GM19035 (cell line): ENCODE results near the gene NOP56.
A peak's percentile ranks its signal among the peaks of the same experiment; 100 is the strongest.

ENCODE experiments used
- ATAC-seq: cut with Tn5 transposase; IDR thresholded peaks from one replicate; pipeline ENCODE4 v1.9.1; 2021; ENCODE audit not compliant: unreplicated experiment

The NOP56 gene, protein sequence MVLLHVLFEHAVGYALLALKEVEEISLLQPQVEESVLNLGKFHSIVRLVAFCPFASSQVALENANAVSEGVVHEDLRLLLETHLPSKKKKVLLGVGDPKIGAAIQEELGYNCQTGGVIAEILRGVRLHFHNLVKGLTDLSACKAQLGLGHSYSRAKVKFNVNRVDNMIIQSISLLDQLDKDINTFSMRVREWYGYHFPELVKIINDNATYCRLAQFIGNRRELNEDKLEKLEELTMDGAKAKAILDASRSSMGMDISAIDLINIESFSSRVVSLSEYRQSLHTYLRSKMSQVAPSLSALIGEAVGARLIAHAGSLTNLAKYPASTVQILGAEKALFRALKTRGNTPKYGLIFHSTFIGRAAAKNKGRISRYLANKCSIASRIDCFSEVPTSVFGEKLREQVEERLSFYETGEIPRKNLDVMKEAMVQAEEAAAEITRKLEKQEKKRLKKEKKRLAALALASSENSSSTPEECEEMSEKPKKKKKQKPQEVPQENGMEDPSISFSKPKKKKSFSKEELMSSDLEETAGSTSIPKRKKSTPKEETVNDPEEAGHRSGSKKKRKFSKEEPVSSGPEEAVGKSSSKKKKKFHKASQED

DNA sequence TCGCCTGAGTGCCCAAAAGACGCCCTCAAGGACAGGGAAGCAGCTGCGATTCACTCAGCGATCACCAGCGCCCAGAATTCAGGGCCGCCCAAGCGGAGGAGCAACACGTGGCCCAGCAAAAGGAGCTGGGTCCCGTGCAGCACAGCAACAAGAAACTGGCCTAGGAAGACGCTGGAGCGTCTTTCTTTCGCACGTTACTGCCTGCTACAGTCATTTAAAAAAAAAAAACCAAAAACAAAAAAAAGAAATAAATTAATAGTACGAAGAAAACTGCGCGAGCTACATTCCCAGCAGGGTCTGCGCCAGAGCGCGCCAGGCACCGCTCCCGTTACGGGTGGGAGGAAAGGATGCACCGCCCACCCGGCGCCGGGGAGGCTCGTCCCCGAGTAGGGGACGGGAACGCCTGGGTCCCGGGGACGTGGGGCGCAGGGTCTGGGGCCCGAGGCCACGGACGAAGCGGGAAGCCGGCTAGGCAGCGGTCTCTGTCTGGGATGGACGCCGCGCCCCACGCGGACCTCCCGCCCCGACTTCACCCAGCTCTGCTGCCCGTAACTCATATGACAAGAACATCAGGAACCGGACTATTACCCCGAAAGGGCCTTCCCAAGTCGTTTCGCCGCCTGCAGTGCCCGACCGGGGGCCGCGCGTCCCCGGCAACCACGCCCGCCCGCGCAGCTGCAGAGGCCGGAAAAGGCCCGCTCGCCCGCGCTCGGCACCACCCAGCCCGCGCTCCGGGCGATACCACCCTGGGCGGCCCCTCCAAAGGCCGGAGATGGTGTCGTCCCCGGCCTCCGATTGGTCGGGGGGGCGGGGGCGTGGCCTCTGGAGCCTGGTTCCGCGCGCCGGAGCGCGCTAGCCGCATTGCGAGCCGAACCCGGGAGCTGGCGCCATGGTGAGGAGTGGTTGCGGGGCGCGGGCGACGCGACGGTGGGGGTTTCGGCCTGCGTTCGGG, at the start of gene NOP56:
TSS of gene NOP56 (plus strand) at position 861 of the 952 bp plus-strand sequence. CDS start at position 890, 29 bp downstream.
- peak; percentile 86 for ATAC-seq

DNA sequence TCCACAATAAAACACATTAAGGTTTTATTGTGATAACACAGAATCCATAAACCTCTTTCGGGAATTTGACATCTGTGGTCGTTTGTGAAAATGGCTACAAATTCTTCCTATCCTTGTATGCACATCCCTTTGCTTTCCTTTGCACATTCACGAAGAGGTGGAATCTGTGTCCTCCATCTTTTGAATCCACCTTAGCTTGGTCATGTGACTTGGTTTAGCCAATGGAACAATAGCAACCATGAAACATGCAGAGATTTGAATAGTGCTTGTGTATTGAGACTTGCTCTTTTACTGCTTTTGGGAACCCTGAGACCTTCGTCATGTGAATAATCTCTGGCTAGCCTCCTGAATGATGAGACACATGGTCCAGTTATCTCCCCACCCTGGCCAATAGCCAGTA, 49.7 kb upstream of the NOP56 start:
- no peak for ATAC-seq

DNA sequence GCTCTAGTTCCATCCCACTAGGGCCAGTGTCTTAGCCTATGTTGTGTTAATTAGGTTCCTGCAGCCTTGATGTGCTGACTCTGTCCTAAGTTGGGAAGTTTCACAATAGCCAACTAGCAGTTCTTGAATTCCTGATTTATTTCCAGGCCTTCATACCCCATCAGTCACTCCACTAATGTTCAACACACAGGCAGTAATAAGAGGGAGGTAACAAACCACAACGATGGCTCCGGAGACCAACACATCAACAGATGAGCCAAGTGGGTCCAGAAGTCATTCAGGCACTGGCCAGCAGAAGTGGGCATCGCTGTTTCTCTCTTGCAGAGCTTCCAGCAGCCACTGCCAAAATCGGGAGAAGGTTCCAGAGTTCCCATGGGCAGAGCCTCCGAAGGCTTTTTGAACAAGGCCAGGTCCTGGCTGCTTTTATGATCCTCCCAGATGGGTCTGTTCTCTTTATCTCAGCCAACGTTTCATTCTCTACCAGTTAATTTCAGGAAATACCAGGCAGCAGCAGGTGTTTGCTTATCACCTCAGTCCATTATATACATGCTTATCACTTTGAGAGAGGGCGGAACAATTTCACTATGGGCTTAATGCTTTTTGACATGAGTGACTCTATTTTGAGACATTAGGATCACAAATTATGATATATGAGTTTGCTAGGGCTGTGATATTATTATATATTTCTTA, 48.5 kb upstream of the NOP56 start:
- ATAC-seq = no peak

DNA sequence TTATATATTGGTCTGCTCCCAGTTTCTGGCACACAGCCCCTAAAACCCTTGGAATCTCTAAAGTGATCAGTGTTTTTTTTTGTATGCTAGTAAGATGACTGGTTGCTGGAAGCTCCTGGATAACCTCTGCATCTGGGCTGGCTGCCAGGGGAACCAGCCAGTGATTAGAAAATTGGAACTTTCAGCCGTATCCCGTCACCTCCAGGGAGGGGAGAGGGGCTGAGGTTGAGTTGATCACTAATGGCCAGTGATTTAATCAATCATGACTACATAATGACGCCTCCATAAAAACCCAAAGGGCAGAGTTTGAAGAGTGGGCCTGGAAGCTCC, 48.0 kb upstream of the NOP56 start:
- no peak for ATAC-seq

DNA sequence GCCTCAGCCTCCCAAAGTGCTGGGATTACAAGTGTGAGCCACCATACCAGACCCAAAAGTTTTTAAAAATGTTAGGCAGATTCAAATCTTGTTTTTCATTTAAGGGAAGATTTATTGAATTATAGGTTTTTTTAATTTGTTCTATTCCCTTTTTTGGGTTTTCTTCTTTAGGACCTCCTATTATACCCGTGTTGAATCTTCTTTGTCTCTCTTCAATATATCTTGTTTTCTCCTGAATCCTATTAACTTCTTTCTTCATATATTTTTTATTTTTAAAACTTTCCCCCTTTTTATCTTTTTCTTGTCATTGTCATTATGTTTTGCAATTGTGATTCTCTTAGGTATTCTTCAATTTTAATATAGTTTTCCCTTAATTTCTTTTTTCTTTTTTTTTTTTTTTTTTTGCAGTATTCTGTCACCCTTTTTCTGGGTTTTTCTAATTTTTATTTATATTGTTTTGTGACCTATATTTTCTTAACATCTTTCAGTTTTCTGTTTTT, 45.9 kb upstream of the NOP56 start:
- no peak for ATAC-seq

DNA sequence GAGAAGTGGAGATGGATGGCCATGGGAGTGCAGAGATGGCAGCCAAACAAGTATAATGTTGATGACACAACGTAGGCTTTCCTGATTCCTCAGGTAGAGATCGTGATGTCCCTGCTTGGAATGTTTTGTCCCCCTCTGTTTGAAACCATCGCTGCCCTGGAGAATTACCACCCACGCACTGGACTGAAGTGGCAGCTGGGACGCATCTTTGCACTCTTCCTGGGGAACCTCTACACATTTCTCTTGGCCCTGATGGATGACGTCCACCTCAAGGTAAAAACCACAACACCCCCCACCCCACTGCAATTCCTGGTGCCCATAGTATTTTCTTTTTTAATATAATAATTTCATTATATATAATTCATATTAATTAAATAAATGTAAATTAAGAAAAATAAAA, 42.1 kb upstream of the NOP56 start:
- ATAC-seq = no peak

DNA sequence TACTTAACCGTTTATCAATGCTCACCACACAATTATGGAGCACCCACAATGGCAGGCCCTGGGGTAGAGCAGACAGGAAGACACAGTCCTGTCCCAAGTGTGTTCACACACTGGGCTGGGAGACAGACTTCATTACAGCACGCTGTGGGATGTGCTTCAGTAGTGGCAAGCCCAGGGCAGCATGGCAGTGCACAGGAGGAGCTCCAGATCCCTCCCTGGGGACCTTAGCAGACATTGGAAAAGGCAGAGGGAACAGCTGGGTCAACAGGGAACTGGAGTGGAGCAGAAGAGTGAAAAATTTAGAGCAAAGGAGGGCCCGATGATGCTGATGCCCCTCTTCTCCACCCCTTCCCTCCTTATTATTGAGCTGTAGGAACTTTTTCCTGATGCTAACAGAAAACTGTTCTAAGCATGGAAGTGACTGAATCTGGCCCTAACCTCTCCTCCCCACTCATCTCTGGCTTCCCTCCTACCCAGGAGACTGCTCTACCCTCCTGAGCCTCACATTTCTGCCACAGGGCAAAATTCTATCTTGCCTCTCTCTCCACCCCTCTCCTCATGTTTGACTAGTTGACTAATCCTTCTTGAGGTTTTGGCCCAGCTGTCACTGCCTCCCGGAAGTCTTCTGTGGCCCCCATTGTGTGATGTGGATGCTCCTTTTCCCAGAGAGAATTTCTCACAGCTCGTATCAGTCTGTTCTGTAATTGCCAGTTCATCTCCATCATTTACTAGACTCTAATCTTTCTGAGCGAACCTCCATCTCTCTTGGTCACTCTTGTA, 41.3 kb upstream of the NOP56 start:
- ATAC-seq = no peak

DNA sequence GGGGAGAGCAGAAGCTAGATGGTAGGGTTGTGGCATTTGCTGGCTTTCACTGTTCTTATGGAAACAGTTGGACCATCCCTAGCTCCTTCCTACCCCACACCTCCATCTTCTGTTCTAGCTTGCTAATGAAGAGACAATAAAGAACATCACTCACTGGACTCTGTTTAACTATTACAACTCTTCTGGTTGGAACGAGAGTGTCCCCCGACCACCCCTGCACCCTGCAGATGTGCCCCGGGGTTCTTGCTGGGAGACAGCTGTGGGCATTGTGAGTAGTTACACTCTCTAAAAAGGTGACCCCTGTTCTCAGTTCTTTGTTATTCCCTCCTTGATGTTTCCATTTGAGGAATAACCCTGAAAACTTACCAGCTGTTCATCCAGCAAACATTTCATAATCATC, 40.4 kb upstream of the NOP56 start:
- ATAC-seq = no peak

DNA sequence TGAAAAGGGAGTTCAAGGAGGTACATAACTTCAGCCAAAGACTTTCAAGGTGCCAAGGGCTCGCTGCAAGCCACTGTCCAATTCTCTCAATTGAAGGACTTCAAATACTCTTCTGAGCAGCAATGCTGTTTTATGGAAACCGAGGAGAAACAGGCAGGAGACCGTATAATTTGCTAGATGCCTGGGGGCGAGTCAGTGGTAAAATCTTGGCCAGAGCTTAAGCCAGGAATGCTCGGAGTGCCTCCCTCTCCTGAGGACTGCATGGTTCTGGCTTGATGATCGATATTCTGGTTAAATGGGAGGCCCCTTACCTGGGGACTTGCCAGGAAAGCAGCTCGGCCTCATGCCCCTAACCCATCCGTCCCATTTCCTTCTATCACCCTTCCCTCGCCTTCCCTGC, 35.8 kb upstream of the NOP56 start:
- no peak for ATAC-seq

DNA sequence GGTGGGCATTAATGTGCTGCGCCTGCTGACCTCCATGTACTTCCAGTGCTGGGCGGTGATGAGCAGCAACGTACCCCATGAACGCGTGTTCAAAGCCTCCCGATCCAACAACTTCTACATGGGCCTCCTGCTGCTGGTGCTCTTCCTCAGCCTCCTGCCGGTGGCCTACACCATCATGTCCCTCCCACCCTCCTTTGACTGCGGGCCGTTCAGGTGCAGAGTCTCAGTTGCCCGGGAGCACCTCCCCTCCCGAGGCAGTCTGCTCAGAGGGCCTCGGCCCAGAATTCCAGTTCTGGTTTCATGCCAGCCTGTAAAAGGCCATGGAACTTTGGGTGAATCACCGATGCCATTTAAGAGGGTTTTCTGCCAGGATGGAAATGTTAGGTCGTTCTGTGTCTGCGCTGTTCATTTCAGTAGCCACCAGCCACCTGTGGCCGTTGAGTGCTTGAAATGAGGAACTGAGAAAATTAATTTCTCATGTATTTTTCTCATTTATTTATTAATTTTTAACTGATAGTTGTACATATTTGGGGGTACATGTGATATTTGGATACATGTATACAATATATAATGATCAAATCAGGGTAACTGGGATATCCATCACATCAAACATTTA, 35.2 kb upstream of the NOP56 start:
- ATAC-seq = no peak

DNA sequence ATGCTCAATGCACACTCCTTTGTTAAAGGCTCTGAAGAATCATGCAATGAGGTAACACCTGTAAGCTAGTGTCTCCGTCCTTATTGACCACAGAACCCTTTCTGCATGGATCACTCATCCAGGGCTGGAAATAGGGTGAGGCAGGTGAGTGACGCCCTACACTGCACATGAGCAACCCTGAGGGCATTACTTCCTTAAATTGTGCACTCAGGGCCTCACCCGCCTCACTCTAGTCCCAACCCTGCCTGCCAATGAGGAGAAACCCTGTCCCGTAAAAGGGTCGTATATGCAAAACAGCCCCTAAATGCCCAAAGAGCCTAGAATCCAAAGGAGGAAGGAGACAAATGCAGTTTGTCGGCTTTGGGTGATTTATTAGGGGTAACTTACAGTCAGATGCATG, 33.6 kb upstream of the NOP56 start:
- ATAC-seq = no peak

DNA sequence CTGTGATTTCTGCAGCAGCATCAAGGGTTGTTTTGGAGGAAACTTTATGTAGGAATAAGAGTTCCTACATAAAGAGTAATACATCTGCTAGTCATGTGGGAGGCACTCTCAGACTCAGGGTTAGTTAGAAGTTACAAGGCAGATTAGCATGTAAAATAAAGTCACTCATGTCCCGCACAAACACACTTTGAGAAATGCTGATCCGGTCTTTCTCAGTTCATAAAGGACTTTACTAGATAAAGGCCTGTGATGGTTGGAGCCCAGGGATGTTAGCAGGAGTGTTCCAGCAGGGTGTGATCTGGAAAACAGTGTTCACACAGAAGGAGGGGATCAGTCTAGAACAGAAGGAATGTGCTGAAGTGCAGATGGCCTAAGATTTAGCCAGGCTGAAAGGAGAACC, 33.1 kb upstream of the NOP56 start:
- ATAC-seq = no peak

DNA sequence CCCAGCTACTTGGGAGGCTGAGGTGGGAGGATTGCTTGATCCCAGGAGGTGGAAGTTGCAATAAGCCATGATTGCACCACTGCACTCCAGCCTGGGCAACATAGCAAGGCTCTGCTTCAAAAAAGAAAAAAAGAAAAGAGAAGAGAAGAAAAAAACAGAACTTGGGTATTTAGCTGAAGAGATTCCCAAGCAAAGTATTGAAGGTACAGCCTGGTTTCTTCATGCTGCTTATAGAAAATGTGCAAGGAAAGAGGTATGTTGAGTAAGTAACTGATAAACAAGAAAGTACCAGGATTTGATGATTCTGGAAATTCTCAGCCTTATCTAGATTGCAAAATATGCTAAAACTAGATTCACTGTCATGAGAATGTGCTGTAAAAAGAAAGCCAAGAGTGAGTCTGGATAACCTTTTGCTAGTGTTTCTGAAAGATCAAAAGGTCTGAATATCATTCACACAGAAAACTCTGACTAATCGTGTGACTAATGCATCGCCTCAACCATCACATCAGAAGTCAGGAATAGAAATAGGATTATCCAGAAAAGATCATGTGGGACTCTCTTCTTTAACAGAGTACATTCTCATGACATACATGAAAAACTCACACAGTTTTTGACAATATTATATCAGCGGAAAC, 32.4 kb upstream of the NOP56 start:
- ATAC-seq = no peak

DNA sequence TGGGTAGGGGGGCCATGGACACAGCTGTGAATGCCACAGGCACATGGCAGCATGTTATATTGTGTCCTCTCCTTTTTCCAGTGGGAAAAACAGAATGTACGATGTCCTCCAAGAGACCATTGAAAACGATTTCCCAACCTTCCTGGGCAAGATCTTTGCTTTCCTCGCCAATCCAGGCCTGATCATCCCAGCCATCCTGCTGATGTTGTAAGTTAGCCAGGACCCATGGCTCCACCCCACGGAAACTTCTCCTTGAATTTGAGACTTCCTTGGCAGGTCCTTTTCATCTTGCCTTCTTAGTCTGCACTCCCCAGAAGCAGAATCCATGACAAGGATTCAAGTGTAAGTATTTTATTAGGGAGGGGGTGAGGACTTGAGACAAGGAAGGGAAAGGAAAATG, 28.2 kb upstream of the NOP56 start:
- no peak for ATAC-seq

DNA sequence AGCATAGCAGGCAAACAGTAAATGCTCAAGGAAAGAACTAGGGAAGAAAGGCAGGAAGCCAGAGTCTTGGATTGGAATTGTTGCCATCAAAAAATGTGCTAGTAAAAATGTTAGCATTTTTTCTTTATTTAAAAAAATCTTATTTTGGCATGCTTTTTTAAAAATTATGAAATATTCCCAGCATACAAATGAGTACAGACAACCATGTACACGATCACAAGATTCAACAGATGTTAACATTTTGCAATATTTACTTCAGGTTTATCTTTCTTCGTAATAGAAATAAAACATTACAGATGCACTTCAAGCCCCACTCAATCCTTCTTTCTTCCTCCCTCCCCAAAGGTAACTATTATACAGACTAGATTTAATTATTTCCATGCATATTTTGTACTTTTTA, 27.4 kb upstream of the NOP56 start:
- no peak for ATAC-seq

DNA sequence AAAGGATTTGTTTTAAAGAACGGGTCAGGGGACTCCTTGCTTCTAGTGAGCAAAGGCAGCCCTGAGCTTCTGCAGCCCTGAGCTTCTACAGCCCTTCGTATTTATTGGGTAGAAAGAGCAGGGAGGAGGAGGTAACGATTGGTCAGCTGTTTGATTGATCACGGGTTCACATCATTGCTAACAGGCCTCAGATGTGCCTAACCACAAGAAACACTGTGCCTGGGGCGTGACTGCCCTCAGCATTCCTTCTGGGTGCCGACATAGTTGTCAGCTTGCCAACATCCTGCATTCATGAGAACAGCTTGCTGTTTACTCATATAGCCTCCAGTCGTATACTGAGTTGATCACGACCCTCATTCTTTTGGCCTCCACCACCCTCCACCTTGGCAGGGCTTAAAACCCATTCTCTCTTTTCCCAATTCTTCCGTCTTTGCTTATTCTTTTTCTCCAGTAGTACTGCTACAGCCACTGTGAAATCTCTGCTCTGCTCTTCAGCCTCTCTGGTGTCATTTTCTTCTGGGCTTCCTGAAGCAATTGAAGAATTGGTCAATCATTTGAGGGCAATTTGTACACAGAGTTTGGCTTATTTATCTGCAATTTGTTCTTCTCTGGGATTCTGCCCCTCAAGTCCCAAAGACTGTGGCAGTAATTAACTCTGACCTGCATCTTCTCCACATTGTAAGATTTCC, 25.4 kb upstream of the NOP56 start:
- ATAC-seq = no peak

DNA sequence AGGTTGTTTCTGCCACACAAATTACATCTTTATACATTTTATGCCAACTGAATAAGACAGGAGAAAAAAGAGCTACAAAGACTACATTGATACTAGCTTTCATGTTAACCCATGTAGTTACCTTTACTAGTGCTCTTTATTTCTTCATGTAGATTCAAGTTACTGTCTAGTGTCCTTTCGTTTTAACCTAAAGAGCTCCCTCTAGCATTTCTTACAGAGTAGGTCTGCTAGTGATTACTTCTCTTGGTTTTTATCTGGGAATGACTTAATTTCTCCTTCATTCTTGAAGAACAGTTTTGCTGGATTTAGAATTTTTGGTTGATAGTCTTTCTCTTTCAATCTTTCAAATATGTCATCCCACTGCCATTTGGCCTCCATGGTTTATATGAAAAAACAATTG, 21.2 kb upstream of the NOP56 start:
- ATAC-seq = no peak

DNA sequence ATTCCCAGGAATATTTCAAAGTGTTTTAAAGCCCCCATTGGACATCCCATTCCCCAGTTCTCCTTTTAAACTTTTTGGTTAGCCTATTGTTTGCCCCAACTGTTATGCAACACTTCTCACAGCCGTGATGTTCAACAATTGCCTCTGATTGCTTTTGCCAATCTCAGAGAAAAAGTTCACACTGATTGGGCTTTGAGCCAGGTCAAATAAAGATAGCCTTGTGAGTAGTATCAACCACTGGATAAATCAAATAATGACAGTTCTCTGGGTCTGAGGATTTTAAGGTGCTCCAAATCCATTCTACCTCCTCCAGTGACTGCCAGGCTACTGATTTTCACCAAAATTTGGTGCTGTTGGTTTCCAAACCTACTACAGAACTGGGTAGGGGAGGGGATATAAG, 19.1 kb upstream of the NOP56 start:
- no peak for ATAC-seq

DNA sequence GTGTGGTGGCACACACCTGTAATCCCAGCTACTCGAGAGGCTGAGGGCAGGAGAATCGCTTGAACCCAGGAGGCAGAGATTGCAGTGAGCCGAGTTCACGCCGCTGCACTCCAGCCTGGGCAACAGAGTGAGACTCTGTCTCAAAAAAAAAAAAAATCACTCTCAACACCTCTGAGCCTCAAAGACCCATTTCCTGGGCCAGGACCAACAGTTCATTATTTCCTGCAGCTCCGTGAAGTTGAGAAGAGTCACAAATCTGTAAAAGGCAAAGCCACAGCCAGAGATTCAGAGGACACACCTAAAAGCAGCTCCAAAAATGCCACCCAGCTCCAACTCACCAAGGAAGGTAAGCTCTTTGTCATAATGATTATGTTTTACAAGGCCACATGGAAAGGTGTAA, 15.2 kb upstream of the NOP56 start:
- no peak for ATAC-seq
